GM23338 (cell line): ENCODE measurements around the gene RPL10. TPM values are rescaled to one million over a fixed set of nuclear protein-coding genes. Genes with fewer than 3 reads are reported as not detected.
"Not testable (repeated sequence)": the region's sequence is repeated elsewhere in the genome, so short reads cannot be mapped to it uniquely, and the experiment has no call there.

ENCODE experiments used
- ATAC-seq: fragments of 200-7000 bp; cut with Tn5 transposase; 3 replicates; pipeline ENCODE4 v1.9.1; 2020
- DNase-seq: peaks from one replicate; pipeline ENCODE4 v3.0.0-alpha.2; 2015; ENCODE audit warnings: low spot score
- H2AFZ ChIP-seq: fragments of 200-600 bp; sonication (generic); 2 replicates; pipeline ENCODE4 v1.8.0; 2016; ENCODE audit warnings: antibody characterized with exemption, mild to moderate bottlenecking, moderate library complexity
- H3F3A ChIP-seq: fragments of 200-600 bp; sonication (generic); replicated peaks from 2 replicates; pipeline ENCODE4 v1.8.0; 2017; ENCODE audit warnings: antibody characterized with exemption, mixed run types, low read depth
- H3K27ac ChIP-seq: fragments of 200-600 bp; sonication (generic); 2 replicates; pipeline ENCODE4 v1.6.1; 2016; ENCODE audit warnings: low read depth
- H3K27me3 ChIP-seq: fragments of 200-600 bp; sonication (generic); 2 replicates; pipeline ENCODE4 v1.8.0; 2016; ENCODE audit warnings: mild to moderate bottlenecking, mixed run types, moderate library complexity; ENCODE audit not compliant: insufficient read depth
- H3K36me3 ChIP-seq: fragments of 200-600 bp; sonication (generic); 2 replicates; pipeline ENCODE4 v1.8.0; 2016; ENCODE audit warnings: mild to moderate bottlenecking; ENCODE audit not compliant: insufficient read depth
- H3K4me1 ChIP-seq: fragments of 200-600 bp; sonication (generic); 2 replicates; pipeline ENCODE4 v1.8.0; 2016; ENCODE audit warnings: mild to moderate bottlenecking, moderate library complexity; ENCODE audit not compliant: insufficient read depth
- H3K4me2 ChIP-seq: fragments of 200-600 bp; sonication (generic); 2 replicates; pipeline ENCODE4 v1.7.1; 2017; ENCODE audit warnings: mixed run types
- H3K4me3 ChIP-seq: fragments of 200-600 bp; sonication (generic); 2 replicates; pipeline ENCODE4 v1.6.1; 2016; ENCODE audit warnings: mixed run types
- H3K79me2 ChIP-seq: fragments of 200-600 bp; sonication (generic); replicated peaks from 2 replicates; pipeline ENCODE4 v1.8.0; 2017; ENCODE audit warnings: mild to moderate bottlenecking; ENCODE audit not compliant: insufficient read depth
- H3K9me2 ChIP-seq: fragments of 200-600 bp; sonication (generic); 2 replicates; pipeline ENCODE4 v1.8.0; 2017; ENCODE audit not compliant: insufficient read depth
- H4K20me1 ChIP-seq: fragments of 200-600 bp; sonication (generic); replicated peaks from 2 replicates; pipeline ENCODE4 v1.8.0; 2017; ENCODE audit warnings: mild to moderate bottlenecking; ENCODE audit not compliant: insufficient read depth
- H3K27ac Mint-ChIP-seq: 2 replicates; pipeline ENCODE4 v1.8.0; 2020; ENCODE audit warnings: inconsistent platforms, mild to moderate bottlenecking, moderate library complexity, mixed read lengths
- H3K27me3 Mint-ChIP-seq: 3 replicates; pipeline ENCODE4 v1.8.0; 2022; ENCODE audit warnings: low read depth, mild to moderate bottlenecking, moderate library complexity, mixed read lengths, inconsistent platforms; ENCODE audit not compliant: insufficient read depth, poor library complexity
- H3K36me3 Mint-ChIP-seq: 3 replicates; pipeline ENCODE4 v1.8.0; 2021; ENCODE audit warnings: low read depth, mild to moderate bottlenecking, inconsistent platforms, moderate library complexity, mixed read lengths
- H3K4me1 Mint-ChIP-seq: 3 replicates; pipeline ENCODE4 v1.8.0; 2020; ENCODE audit warnings: mild to moderate bottlenecking, inconsistent platforms, mixed read lengths
- H3K4me3 Mint-ChIP-seq: 3 replicates; pipeline ENCODE4 v1.8.0; 2021; ENCODE audit warnings: moderate library complexity, mild to moderate bottlenecking, inconsistent platforms, mixed read lengths
- H3K9me3 Mint-ChIP-seq: 3 replicates; pipeline ENCODE4 v1.8.0; 2020; ENCODE audit warnings: moderate library complexity, mild to moderate bottlenecking, inconsistent platforms, mixed read lengths
- CREB1 ChIP-seq: fragments of 250-450 bp; sonication (Bioruptor Pico); IDR thresholded peaks from 2 replicates; pipeline ENCODE4 v1.5.0; 2020; ENCODE audit warnings: low read depth, mild to moderate bottlenecking, moderate library complexity
- CTCF ChIP-seq, 2 experiments: fragments of 200-600 bp in 1 of 2; sonication (generic) in 1 of 2; conservative IDR thresholded peaks; 2 replicates each; pipeline versions ENCODE4 v1.5.1 to v1.6.1; 2016 to 2017; ENCODE audit warnings: antibody characterized with exemption in 2 of 2, low read depth in 2 of 2, mild to moderate bottlenecking in 2 of 2, moderate library complexity in 1 of 2
- ETS1 ChIP-seq: IDR thresholded peaks from 2 replicates; pipeline ENCODE4 v1.6.1; 2016; ENCODE audit warnings: antibody characterized with exemption
- EZH2 ChIP-seq: fragments of 200-600 bp; sonication (generic); IDR thresholded peaks from one replicate; pipeline ENCODE4 v1.8.0; 2017; ENCODE audit warnings: antibody characterized with exemption, mild to moderate bottlenecking, low read depth; ENCODE audit not compliant: unreplicated experiment
- POLR2AphosphoS5 ChIP-seq: IDR thresholded peaks from 2 replicates; pipeline ENCODE4 v1.6.1; 2016; ENCODE audit warnings: antibody characterized with exemption, low read depth
- ZNF114 ChIP-seq: fragments of 250-450 bp; sonication (Bioruptor Pico); IDR thresholded peaks from 2 replicates; pipeline ENCODE4 v1.5.0; 2020; ENCODE audit warnings: mild to moderate bottlenecking, moderate library complexity
- ZNF331 ChIP-seq: fragments of 250-450 bp; sonication (Bioruptor Pico); IDR thresholded peaks from 2 replicates; pipeline ENCODE4 v1.5.0; 2020; ENCODE audit warnings: low read depth, mild to moderate bottlenecking, moderate library complexity
- polyA plus RNA-seq: library from polyadenylated mRNA; unstranded; fragments of >200 nt; fragmentation: Nextera tagmentation; extraction: Ambion mirVana; gene quantifications from 2 replicates; pipeline ENCODE4 v1.2.1, GENCODE V29; 2016
- total RNA-seq: library from RNA; depleted of rRNA; stranded (reverse); fragments of >200 nt; shearing (Covaris generic); gene quantifications from 2 replicates; pipeline ENCODE4 v1.2.3, GENCODE V29; 2014

The RPL10 gene
- total and polyA plus RNA-seq, 2 experiments from 2014 or later: 1,696 to 4,929 TPM

GRCh38 chrX:154399527-154400368 is 1.6 kb downstream of the RPL10 start (continued):
- TF ChIP-seq ETS1 (no peak), CREB1 (CRISPR knock-in tag) (no peak), ZNF331 (CRISPR knock-in tag) (no peak), POLR2AphosphoS5 (no peak; the same call in 1 of the 2 replicates)

GRCh38 chrX:154400369-154400817 is 2.2 kb downstream of the RPL10 start:
- not testable (repeated sequence) for H2AFZ ChIP-seq, H3K4me1 ChIP-seq, ATAC-seq, H3K36me3 ChIP-seq, H4K20me1 ChIP-seq, H3K9me3 Mint-ChIP-seq, H3K27me3 ChIP-seq, H3K9me2 ChIP-seq, DNase-seq
- 0 out of 2 replicates have a peak overlapping the region, but pooled peaks have one; percentile 90 for H3K4me2 ChIP-seq
- H3K27me3 Mint-ChIP-seq: peaks cover 42% of the 10 kb centered on the region
- peaks cover 17% of the 10 kb centered on the region for H3K79me2 ChIP-seq
- peaks cover 21% of the 10 kb centered on the region for H3F3A ChIP-seq
- H3K4me3 ChIP-seq: peak overlapping the region; percentile 85; the same call in 1 of the 2 replicates
- peak overlapping the region; percentile 100 for H3K4me3 Mint-ChIP-seq
- peaks cover 36% of the 10 kb centered on the region for H3K36me3 Mint-ChIP-seq
- H3K27ac ChIP-seq: peak overlapping the region; percentile 92
- H3K4me1 Mint-ChIP-seq: peaks cover 13% of the 10 kb centered on the region; the same call in 2 of the 3 replicates
- H3K27ac Mint-ChIP-seq: peak overlapping the region; percentile 65; the same call in 1 of the 2 replicates

GRCh38 chrX:154401045-154401799 is 3.0 kb downstream of the RPL10 start:
- peaks cover 21% of the 10 kb centered on the region for H3F3A ChIP-seq
- DNase-seq (peak; percentile 46), ATAC-seq (peak; percentile 14)
- TF ChIP-seq EZH2 (no peak), CTCF (conservative IDR thresholded peaks at IDR 0.05; ENCODE audit: low read depth in 2 of 2) (no peak), POLR2AphosphoS5 (peak; percentile 75; the same call in 1 of the 2 replicates), ZNF114 (no peak), CREB1 (CRISPR knock-in tag) (no peak), ETS1 (no peak)
- peaks cover 13% of the 10 kb centered on the region; the same call in 2 of the 3 replicates for H3K4me1 Mint-ChIP-seq
- H3K36me3 Mint-ChIP-seq: peaks cover 36% of the 10 kb centered on the region
- H3K27ac ChIP-seq: peak overlapping the region; percentile 92
- H3K27me3 ChIP-seq: no peaks in the 10 kb centered on the region
- H2AFZ ChIP-seq: no peak overlapping the region
- peaks cover 9% of the 10 kb centered on the region; the same call in 1 of the 3 replicates for H3K9me3 Mint-ChIP-seq
- no peaks in the 10 kb centered on the region for H4K20me1 ChIP-seq
- peaks cover 17% of the 10 kb centered on the region for H3K79me2 ChIP-seq
- H3K36me3 ChIP-seq: peaks cover 4% of the 10 kb centered on the region; the same call in 1 of the 2 replicates
- H3K4me3 ChIP-seq: no peak overlapping the region
- H3K4me1 ChIP-seq: peaks cover 6% of the 10 kb centered on the region; the same call in 1 of the 2 replicates
- H3K4me2 ChIP-seq: no peak overlapping the region
- peak overlapping the region; percentile 100 for H3K4me3 Mint-ChIP-seq
- peak overlapping the region; percentile 83 for H3K27ac Mint-ChIP-seq
- H3K9me2 ChIP-seq: no peaks in the 10 kb centered on the region
- peaks cover 42% of the 10 kb centered on the region for H3K27me3 Mint-ChIP-seq
